ENCODE results near the gene CECR2. TPM values are rescaled to one million over a fixed set of nuclear protein-coding genes. Genes with fewer than 3 reads are reported as not detected.

CECR2 gene
- polyA plus RNA-seq, 1 of the 3 experiments (the other 2 are of a cell fraction), result not detected

DNA sequence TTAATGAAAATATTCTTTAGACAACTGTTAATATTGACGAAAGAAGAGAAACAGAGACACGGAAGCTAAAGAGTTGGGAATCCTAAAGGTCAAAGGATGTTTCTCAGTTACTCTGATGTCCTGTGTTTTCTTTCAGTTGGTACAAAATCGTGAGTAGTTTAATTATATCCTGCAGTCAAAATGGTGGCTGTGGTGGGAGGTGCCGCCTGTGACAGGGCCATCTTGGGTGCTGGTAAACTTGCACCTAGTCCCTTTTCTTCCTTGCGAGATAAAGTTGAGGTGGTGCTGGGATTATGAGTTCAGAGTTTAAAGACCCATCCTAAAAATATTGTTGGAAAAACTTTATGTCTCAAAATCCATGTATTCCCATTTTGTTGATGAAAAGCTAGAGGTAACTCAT is 2.2 kb downstream of the CECR2 start:
- Histone ChIP-seq H3K4me3 (ENCODE audit: low read depth in 2 of 2, low read length in 1 of 2) (no peak overlapping the region), H3K36me3 (replicated peaks in 1 of 2; ENCODE audit: control insufficient read depth in 1 of 2, insufficient read depth in 2 of 2, low read length in 1 of 2) (no peaks in the 10 kb centered on the region), H3K4me2 (no peak overlapping the region), H3F3A (replicated peaks; ENCODE audit: insufficient read depth) (peaks cover 4% of the 10 kb centered on the region), H3K9me2 (no peaks in the 10 kb centered on the region), H3K27ac (ENCODE audit: low read depth in 2 of 2, low read length in 1 of 2) (no peak overlapping the region), H3K9me3 (no peaks in the 10 kb centered on the region), H3K4me1 (ENCODE audit: control insufficient read depth in 1 of 2, insufficient read depth in 2 of 2, low read depth in 1 of 2, low read length in 1 of 2) (no peaks in the 10 kb centered on the region), H2AFZ (ENCODE audit: low read depth) (no peak overlapping the region), H3K79me2 (ENCODE audit: insufficient read depth) (no peaks in the 10 kb centered on the region), H4K20me1 (ENCODE audit: insufficient read depth) (no peaks in the 10 kb centered on the region), H3K27me3 (ENCODE audit: insufficient read depth) (peaks cover 76% of the 10 kb centered on the region), H3K9ac (no peak overlapping the region)
- TF ChIP-seq, protein P1, sequence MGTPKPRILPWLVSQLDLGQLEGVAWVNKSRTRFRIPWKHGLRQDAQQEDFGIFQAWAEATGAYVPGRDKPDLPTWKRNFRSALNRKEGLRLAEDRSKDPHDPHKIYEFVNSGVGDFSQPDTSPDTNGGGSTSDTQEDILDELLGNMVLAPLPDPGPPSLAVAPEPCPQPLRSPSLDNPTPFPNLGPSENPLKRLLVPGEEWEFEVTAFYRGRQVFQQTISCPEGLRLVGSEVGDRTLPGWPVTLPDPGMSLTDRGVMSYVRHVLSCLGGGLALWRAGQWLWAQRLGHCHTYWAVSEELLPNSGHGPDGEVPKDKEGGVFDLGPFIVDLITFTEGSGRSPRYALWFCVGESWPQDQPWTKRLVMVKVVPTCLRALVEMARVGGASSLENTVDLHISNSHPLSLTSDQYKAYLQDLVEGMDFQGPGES (IDR thresholded peaks at IDR 0.05; ENCODE audit: low read depth, low read length), result no peak
- TF ChIP-seq PBX3 (IDR thresholded peaks at IDR 0.05), result no peak
- no peak for TF ChIP-seq SIN3A (IDR thresholded peaks at IDR 0.05; ENCODE audit: borderline replicate concordance, low read depth, low read length)
- TF ChIP-seq JUND (IDR thresholded peaks at IDR 0.05), result no peak
- TF ChIP-seq FOXJ3 (CRISPR knock-in tag; IDR thresholded peaks at IDR 0.05), result no peak
- TF ChIP-seq GABPA (IDR thresholded peaks at IDR 0.05; ENCODE audit: low read depth), result no peak
- no peak for TF ChIP-seq NRF1 (IDR thresholded peaks at IDR 0.05; ENCODE audit: low read depth, low read length)
- no peak for TF ChIP-seq NFIC (IDR thresholded peaks at IDR 0.05; ENCODE audit: borderline replicate concordance)
- TF ChIP-seq MEF2A (IDR thresholded peaks at IDR 0.05; ENCODE audit: borderline replicate concordance, low read depth), result no peak
- TF ChIP-seq EZH2phosphoT487 (IDR thresholded peaks at IDR 0.05; ENCODE audit: borderline replicate concordance, low read depth), result no peak
- TF ChIP-seq, protein P2, sequence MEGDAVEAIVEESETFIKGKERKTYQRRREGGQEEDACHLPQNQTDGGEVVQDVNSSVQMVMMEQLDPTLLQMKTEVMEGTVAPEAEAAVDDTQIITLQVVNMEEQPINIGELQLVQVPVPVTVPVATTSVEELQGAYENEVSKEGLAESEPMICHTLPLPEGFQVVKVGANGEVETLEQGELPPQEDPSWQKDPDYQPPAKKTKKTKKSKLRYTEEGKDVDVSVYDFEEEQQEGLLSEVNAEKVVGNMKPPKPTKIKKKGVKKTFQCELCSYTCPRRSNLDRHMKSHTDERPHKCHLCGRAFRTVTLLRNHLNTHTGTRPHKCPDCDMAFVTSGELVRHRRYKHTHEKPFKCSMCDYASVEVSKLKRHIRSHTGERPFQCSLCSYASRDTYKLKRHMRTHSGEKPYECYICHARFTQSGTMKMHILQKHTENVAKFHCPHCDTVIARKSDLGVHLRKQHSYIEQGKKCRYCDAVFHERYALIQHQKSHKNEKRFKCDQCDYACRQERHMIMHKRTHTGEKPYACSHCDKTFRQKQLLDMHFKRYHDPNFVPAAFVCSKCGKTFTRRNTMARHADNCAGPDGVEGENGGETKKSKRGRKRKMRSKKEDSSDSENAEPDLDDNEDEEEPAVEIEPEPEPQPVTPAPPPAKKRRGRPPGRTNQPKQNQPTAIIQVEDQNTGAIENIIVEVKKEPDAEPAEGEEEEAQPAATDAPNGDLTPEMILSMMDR (IDR thresholded peaks at IDR 0.05), result no peak
- no peak for TF ChIP-seq RXRA (IDR thresholded peaks at IDR 0.05; ENCODE audit: borderline replicate concordance, low read depth)
- DNase-seq, result no peak
- CTCF ChIA-PET, result interaction anchor here (1.2 to 1.3 kb wide), 2 partner anchors 198 to 200 kb away, joined by 3 to 4 read pairs; no protein-coding TSS in a partner anchor
- 25% methylated on average over 5 of the region's 5 CpGs for whole genome bisulfite sequencing (ENCODE audit: low lambda C conversion rate)
- POLR2A ChIA-PET, result no interaction called here

GRCh38 chr22:17373855-17374254 is 4.6 kb downstream of the CECR2 start:
- CTCF ChIA-PET, result no interaction called here
- H4K20me1 ChIP-seq (ENCODE audit: insufficient read depth), result no peaks in the 10 kb centered on the region
- no peak overlapping the region for H2AFZ ChIP-seq (ENCODE audit: low read depth)
- no peaks in the 10 kb centered on the region for H3K4me1 ChIP-seq (ENCODE audit: control insufficient read depth in 1 of 2, insufficient read depth in 2 of 2, low read depth in 1 of 2, low read length in 1 of 2)
- 7% methylated on average over 4 of the region's 4 CpGs for WGBS (ENCODE audit: low lambda C conversion rate)
- no peak overlapping the region for H3K4me3 ChIP-seq (ENCODE audit: low read depth in 2 of 2, low read length in 1 of 2)
- H3K79me2 ChIP-seq (ENCODE audit: insufficient read depth), result no peaks in the 10 kb centered on the region
- no peaks in the 10 kb centered on the region for H3F3A ChIP-seq (replicated peaks; ENCODE audit: insufficient read depth)
- DNase-seq, result no peak
- peaks cover 69% of the 10 kb centered on the region for H3K27me3 ChIP-seq (ENCODE audit: insufficient read depth)
- H3K9me2 ChIP-seq, result no peaks in the 10 kb centered on the region
- no peak overlapping the region for H3K9ac ChIP-seq
- H3K36me3 ChIP-seq (replicated peaks in 1 of 2; ENCODE audit: control insufficient read depth in 1 of 2, insufficient read depth in 2 of 2, low read length in 1 of 2), result no peaks in the 10 kb centered on the region
- H3K4me2 ChIP-seq, result no peak overlapping the region
- POLR2A ChIA-PET, result no interaction called here
- H3K9me3 ChIP-seq, result no peaks in the 10 kb centered on the region
- no peak overlapping the region for H3K27ac ChIP-seq (ENCODE audit: low read depth in 2 of 2, low read length in 1 of 2)
- TF ChIP-seq YY1 (IDR thresholded peaks at IDR 0.05; ENCODE audit: low read depth) (no peak), TAF1 (IDR thresholded peaks at IDR 0.05; ENCODE audit: borderline replicate concordance, low read depth, low read length) (no peak), ZBTB33 (IDR thresholded peaks at IDR 0.05; ENCODE audit: borderline replicate concordance, low read depth) (no peak), EP300 (IDR thresholded peaks at IDR 0.05; ENCODE audit: borderline replicate concordance in 1 of 2, low read depth in 1 of 2, low read length in 1 of 2) (no peak), GATA2 (CRISPR knock-in tag; IDR thresholded peaks at IDR 0.05) (no peak), MXI1 (IDR thresholded peaks at IDR 0.05; ENCODE audit: low read depth, low read length) (no peak), TCF12 (IDR thresholded peaks at IDR 0.05) (no peak), FOXJ3 (CRISPR knock-in tag; IDR thresholded peaks at IDR 0.05) (no peak), SIN3A (IDR thresholded peaks at IDR 0.05; ENCODE audit: borderline replicate concordance, low read depth, low read length) (no peak), MAX (IDR thresholded peaks at IDR 0.05; ENCODE audit: low read depth) (no peak), NRF1 (IDR thresholded peaks at IDR 0.05; ENCODE audit: low read depth, low read length) (no peak)
